GM20000 (cell line): ENCODE data around the gene CHID1.

ENCODE experiments used
- DNase-seq: peaks from one replicate; pipeline ENCODE4 v3.0.0; 2012; ENCODE audit warnings: low spot score
- TF ChIP-seq, protein P1 (sequence below): IDR thresholded peaks from 2 replicates; pipeline ENCODE4 v1.5.1; 2012; ENCODE audit warnings: mild to moderate bottlenecking, control low read depth; ENCODE audit errors: extremely low read depth, missing control alignments

Gene CHID1

DNA sequence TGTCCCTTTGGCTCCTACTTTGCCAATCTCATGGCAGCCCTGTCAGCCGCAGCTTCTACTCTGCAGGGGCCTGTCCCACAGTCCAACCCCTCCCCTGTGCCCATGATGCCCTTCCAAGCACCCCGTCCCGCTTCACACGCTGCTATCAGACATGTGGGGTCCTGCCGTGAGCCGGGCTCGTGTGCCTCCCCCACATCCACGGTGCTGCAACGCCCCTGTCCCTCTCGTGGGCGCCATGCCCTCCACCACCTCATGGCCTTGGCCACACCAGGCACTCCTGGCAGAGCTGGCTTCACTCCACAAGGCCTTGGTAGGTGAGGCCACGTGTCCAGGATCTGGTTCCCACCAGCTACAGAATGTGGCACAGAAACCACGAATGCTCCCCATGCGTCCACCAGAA is 23.0 kb downstream of the CHID1 start:
- TF ChIP-seq, protein P1, sequence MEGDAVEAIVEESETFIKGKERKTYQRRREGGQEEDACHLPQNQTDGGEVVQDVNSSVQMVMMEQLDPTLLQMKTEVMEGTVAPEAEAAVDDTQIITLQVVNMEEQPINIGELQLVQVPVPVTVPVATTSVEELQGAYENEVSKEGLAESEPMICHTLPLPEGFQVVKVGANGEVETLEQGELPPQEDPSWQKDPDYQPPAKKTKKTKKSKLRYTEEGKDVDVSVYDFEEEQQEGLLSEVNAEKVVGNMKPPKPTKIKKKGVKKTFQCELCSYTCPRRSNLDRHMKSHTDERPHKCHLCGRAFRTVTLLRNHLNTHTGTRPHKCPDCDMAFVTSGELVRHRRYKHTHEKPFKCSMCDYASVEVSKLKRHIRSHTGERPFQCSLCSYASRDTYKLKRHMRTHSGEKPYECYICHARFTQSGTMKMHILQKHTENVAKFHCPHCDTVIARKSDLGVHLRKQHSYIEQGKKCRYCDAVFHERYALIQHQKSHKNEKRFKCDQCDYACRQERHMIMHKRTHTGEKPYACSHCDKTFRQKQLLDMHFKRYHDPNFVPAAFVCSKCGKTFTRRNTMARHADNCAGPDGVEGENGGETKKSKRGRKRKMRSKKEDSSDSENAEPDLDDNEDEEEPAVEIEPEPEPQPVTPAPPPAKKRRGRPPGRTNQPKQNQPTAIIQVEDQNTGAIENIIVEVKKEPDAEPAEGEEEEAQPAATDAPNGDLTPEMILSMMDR, result no peak

DNA sequence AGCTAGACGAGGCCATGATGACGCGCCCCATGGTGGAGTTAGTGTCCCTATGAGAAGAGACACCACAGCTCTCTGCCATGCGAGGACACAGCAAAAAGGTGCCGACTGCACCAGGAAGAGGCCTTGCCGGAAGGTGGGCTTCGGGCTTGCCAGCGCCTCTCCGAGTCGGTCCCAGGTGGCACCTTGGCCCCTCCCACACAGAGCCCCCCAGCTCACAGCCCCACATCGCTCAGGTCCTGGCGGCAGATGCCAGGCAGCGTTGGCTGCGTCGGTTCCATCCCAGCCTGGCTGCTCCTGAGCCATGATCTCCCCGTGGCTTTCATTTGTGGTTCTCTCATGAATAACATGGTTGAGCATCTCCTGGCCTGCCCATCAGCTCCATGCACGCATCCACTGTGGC is 24.0 kb downstream of the CHID1 start:
- TF ChIP-seq, protein P1, result no peak
- no peak for DNase-seq

More for the DNA sequence above, 23.0 kb downstream of the CHID1 start:
- no peak for DNase-seq

- TF ChIP-seq, protein P1, result no peak
- no peak for DNase-seq
Observed at GRCh38 chr11:884578-885070, 26.0 kb downstream of the CHID1 start.

DNA sequence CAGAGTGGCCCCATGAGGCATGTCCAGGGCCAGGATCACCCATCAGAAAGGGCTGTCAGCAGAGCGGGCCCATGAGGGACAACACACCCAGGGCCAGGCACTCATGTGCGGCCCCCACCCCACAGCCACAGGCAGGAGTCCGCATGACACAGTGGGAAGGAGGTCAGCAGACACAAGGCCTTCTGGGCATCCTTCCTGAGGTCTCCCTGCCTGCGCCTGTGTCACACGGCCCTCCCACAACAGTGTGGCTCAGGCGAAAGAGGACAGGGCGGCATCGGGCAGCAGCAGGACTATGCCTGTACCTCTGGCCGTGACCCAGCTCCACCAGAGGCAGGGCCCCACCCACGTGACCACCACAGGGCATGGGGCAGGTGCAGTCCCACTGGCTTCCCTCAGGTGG is 27.1 kb downstream of the CHID1 start:
- DNase-seq, result no peak
- TF ChIP-seq, protein P1, result no peak

- TF ChIP-seq, protein P1, result no peak
Observed at GRCh38 chr11:882596-882995, 28.0 kb downstream of the CHID1 start.

GRCh38 chr11:880447-880846 is 30.2 kb downstream of the CHID1 start:
- TF ChIP-seq, protein P1, result no peak
- DNase-seq, result no peak

More at GRCh38 chr11:882596-882995, 28.0 kb downstream of the CHID1 start:
- no peak for DNase-seq

DNA sequence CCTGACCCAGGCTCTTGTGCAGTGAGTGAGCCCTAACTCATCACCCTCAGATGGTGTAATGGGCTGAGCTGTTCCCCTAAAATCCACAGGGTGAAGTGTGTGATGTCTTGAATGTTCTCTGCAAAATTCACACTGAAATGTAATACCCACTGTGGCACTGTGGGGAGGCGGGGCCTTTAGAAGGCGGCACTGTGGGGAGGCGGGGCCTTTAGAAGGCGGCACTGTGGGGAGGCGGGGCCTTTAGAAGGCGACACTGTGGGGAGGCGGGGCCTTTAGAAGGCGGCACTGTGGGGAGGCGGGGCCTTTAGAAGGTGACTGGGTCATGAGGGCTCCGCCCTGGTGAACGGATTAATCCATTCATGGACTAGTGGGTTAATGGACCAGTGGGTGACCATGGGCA is 33.0 kb downstream of the CHID1 start:
- TF ChIP-seq, protein P1, result no peak
- no peak for DNase-seq
